GM12892 (cell line): ENCODE results near the gene SEPHS2.

Experiments used
- DNase-seq: peaks from one replicate; pipeline ENCODE4 v3.0.0; 2011; ENCODE audit not compliant: insufficient read length
- FAIRE-seq: peaks from 2 replicates; lab custom pipeline; 2011; peaks lifted over from hg19 to GRCh38; lab: Jason Lieb, UNC
- POLR2A ChIP-seq: IDR thresholded peaks from 2 replicates; pipeline ENCODE4 v1.6.1; 2011; ENCODE audit warnings: low read depth, low read length, control low read depth
- POLR2AphosphoS5 ChIP-seq: IDR thresholded peaks from 2 replicates; pipeline ENCODE4 v1.6.1; 2011; ENCODE audit warnings: low read depth, low read length, control low read depth
- TAF1 ChIP-seq: IDR thresholded peaks from 2 replicates; pipeline ENCODE4 v1.6.1; 2011; ENCODE audit warnings: low read depth, mild to moderate bottlenecking, control low read depth, low read length, borderline replicate concordance

SEPHS2 gene

DNA sequence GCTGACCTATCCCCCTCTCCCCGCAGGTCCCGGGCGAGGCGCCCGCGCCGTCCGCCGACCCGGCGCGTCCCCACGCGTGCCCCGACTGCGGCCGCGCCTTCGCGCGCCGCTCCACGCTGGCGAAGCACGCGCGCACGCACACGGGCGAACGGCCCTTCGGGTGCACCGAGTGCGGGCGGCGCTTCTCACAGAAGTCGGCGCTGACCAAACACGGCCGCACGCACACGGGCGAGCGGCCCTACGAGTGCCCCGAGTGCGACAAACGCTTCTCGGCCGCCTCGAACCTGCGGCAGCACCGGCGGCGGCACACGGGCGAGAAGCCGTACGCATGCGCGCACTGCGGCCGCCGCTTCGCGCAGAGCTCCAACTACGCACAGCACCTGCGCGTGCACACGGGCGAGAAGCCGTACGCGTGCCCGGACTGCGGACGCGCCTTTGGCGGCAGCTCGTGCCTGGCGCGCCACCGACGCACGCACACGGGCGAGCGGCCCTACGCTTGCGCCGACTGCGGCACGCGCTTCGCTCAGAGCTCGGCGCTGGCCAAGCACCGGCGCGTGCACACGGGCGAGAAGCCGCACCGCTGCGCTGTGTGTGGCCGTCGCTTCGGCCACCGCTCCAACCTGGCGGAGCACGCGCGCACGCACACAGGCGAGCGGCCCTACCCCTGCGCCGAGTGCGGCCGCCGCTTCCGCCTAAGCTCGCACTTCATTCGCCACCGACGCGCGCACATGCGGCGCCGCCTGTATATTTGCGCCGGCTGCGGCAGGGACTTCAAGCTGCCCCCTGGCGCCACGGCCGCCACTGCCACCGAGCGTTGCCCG, 27.9 kb downstream of the SEPHS2 start:
- peak; percentile 100 for FAIRE-seq
- TF ChIP-seq POLR2AphosphoS5, result peak; percentile 80; the same call in 1 of the 2 replicates
- 0 out of 2 replicates have a peak, but pooled peaks have one; percentile 29 for TF ChIP-seq TAF1
- peak; percentile 64 for TF ChIP-seq POLR2A
- DNase-seq, result peak; percentile 88

GRCh38 chr16:30416624-30417528, 28.8 kb downstream of the SEPHS2 start:
- no peak for DNase-seq
- no peak for FAIRE-seq
- TF ChIP-seq POLR2AphosphoS5, result no peak
- TF ChIP-seq POLR2A, result no peak
- TF ChIP-seq TAF1, result no peak

DNA sequence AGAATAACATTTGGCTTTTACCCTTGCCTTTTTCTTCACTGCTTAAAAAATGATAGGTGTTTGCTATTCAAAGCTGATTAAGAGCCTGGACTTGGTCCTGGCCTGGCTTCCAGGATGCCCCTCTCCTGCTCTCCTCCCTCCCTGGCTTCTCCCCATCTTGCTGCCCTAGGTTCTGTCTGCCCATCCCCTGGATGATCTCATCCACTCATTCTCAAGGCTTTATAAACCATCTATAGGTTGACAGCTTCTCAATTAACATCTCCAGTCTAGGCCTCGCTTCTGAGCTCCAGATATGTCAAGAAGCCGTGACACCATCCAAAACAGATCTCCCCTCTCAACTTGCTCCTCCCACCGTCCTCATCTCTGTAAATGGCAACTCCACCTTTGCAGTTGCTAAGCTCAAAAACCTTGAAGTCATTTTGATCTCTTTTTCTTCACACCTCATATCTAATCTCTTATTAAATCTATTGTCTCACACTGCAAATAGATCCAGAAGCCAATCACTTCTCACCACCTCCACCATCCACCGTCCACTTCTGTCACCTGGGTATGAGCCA, 29.5 kb downstream of the SEPHS2 start:
- TF ChIP-seq POLR2A (no peak), TAF1 (no peak), POLR2AphosphoS5 (no peak)
- FAIRE-seq, result no peak

DNA sequence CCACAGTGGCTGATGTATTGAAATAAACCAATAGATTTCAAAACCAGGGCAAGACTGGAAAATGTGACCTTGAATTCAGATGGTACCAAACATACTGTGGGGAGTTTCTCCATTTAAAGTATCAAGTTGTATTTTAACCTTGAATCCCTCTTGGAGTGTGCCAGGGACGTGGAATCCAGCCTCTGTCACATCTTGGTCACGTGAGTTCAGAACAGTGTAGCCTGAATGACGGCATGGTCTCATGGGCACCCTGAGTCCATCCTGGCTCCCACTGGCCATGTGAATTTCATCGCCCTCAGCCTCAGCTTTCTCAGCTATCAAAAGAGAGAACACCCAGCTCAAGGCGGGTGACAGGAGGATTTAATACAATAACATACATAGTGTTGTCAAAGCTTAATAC, 31.5 kb downstream of the SEPHS2 start:
- FAIRE-seq, result no peak
- no peak for DNase-seq
- no peak for TF ChIP-seq POLR2A
- TF ChIP-seq TAF1, result no peak
- TF ChIP-seq POLR2AphosphoS5, result no peak

More for the DNA sequence above, 29.5 kb downstream of the SEPHS2 start:
- DNase-seq, result no peak

- TF ChIP-seq TAF1, result no peak
- no peak for TF ChIP-seq POLR2AphosphoS5
- no peak for TF ChIP-seq POLR2A
- DNase-seq, result no peak
- FAIRE-seq, result no peak
Measured at GRCh38 chr16:30413112-30413806, 32.4 kb downstream of the SEPHS2 start.

GRCh38 chr16:30409125-30410060, 36.3 kb downstream of the SEPHS2 start:
- TF ChIP-seq POLR2AphosphoS5 (no peak), POLR2A (no peak), TAF1 (no peak)
- DNase-seq (peak; percentile 82), FAIRE-seq (peak; percentile 78)

GRCh38 chr16:30407804-30408534, 37.7 kb downstream of the SEPHS2 start:
- DNase-seq, result no peak
- TF ChIP-seq TAF1 (no peak), POLR2A (no peak), POLR2AphosphoS5 (no peak)

GRCh38 chr16:30407102-30407803, 38.4 kb downstream of the SEPHS2 start, which contains the start of gene ZNF771:
TSS of gene ZNF771 (plus strand) at chr16:30407606. CDS start at chr16:30408054, 448 bp downstream.
- TF ChIP-seq POLR2AphosphoS5 (peak; percentile 66; the same call in 1 of the 2 replicates), TAF1 (peak; percentile 45; the same call in 1 of the 2 replicates), POLR2A (peak; percentile 81)
- FAIRE-seq (peak; percentile 78), DNase-seq (peak; percentile 91)

More at GRCh38 chr16:30407804-30408534, 37.7 kb downstream of the SEPHS2 start:
- FAIRE-seq, result no peak
